Activated CD8-positive, alpha-beta memory T cell treated with anti-CD3 and anti-CD28 coated beads for 36 hours (primary cell): Measurements from ENCODE around the gene MRPL55. TPM values are rescaled to one million over a fixed set of nuclear protein-coding genes. Genes with fewer than 3 reads are reported as not detected.

ENCODE experiments used
- CTCF ChIA-PET: fragments of 350-600 bp; sonication (Branson Sonifier 250); formaldehyde crosslinking; loops from one replicate; lab custom pipeline; 2021; ENCODE audit warnings: antibody characterized with exemption; lab: Charles Lee
- POLR2A ChIA-PET: fragments of 350-600 bp; sonication (Branson Sonifier 250); formaldehyde crosslinking; loops from one replicate; lab custom pipeline; 2021; ENCODE audit warnings: antibody characterized with exemption; lab: Charles Lee
- total RNA-seq, 2 experiments: library from RNA; stranded (reverse); gene quantifications; one replicate each; pipeline ENCODE4 v1.2.3, GENCODE V29; 2021

The MRPL55 gene
- total RNA-seq, 2 experiments from 2014 or later, result 69.7 to 75.8 TPM

GRCh38 chr1:228149406-228150119, 40.5 kb upstream of the MRPL55 start, which contains the start of gene GJC2:
Gene GJC2, plus strand, starts transcription at chr1:228149930. Its CDS starts 7,829 bp downstream, at chr1:228157759.
- ChIA-PET CTCF (no interaction called here), POLR2A (no interaction called here)

- CTCF ChIA-PET, result no interaction called here
These were observed 39.9 kb upstream of the MRPL55 start for GRCh38 chr1:228148935-228149405.

GRCh38 chr1:228148196-228148861, 39.2 kb upstream of the MRPL55 start:
- CTCF ChIA-PET, result no interaction called here
- POLR2A ChIA-PET, result no interaction called here

More at GRCh38 chr1:228148935-228149405, 39.9 kb upstream of the MRPL55 start:
- POLR2A ChIA-PET, result no interaction called here

GRCh38 chr1:228147768-228148167, 38.7 kb upstream of the MRPL55 start:
- ChIA-PET POLR2A (no interaction called here), CTCF (no interaction called here)

- POLR2A ChIA-PET, result no interaction called here
- CTCF ChIA-PET, result no interaction called here
These were observed 38.1 kb upstream of the MRPL55 start for GRCh38 chr1:228147151-228147693.

- ChIA-PET POLR2A (no interaction called here), CTCF (no interaction called here)
These were observed 37.5 kb upstream of the MRPL55 start for GRCh38 chr1:228146417-228147150.

GRCh38 chr1:228145463-228146416, 36.6 kb upstream of the MRPL55 start:
- ChIA-PET POLR2A (no interaction called here), CTCF (interaction anchor here (1.9 kb wide), 1 partner anchor 20 kb away, joined by 11 read pairs; the partner anchor contains the start of gene IBA57)

GRCh38 chr1:228144993-228145343, 35.9 kb upstream of the MRPL55 start:
- CTCF ChIA-PET, result interaction anchor here (1.9 kb wide), 1 partner anchor 21 kb away, joined by 11 read pairs; the partner anchor contains the start of gene IBA57
- POLR2A ChIA-PET, result no interaction called here

- POLR2A ChIA-PET, result no interaction called here
These were observed 35.3 kb upstream of the MRPL55 start for GRCh38 chr1:228144193-228144992.

GRCh38 chr1:228143480-228144192, 34.5 kb upstream of the MRPL55 start:
- ChIA-PET CTCF (interaction anchor here (0.6 to 2.3 kb wide), 4 partner anchors 12 to 315 kb away, joined by 3 to 11 read pairs (median 8); partner anchors contain the start of gene IBA57), POLR2A (interaction anchor here (0.6 to 0.8 kb wide), 2 partner anchors 19 to 22 kb away, joined by 3 to 4 read pairs; partner anchors contain the start of gene IBA57)

More at GRCh38 chr1:228144193-228144992, 35.3 kb upstream of the MRPL55 start:
- CTCF ChIA-PET, result interaction anchor here (0.9 to 1.9 kb wide), 2 partner anchors 13 to 21 kb away, joined by 4 to 11 read pairs; partner anchors contain the start of gene IBA57

- POLR2A ChIA-PET, result interaction anchor here (0.8 kb wide), 1 partner anchor 19 kb away, joined by 3 read pairs; no protein-coding TSS in a partner anchor
- CTCF ChIA-PET, result interaction anchor here (1.7 to 2.3 kb wide), 2 partner anchors 9 to 22 kb away, joined by 4 to 11 read pairs; partner anchors contain the start of gene IBA57
These were observed 33.6 kb upstream of the MRPL55 start for GRCh38 chr1:228142701-228143136.

- POLR2A ChIA-PET, result interaction anchor here (0.6 to 0.9 kb wide), 2 partner anchors 334 to 376 kb away, joined by 3 to 4 read pairs; no protein-coding TSS in a partner anchor
- CTCF ChIA-PET, result interaction anchor here (1.2 to 2.3 kb wide), 3 partner anchors 10 to 23 kb away, joined by 3 to 11 read pairs (median 4); partner anchors contain the start of gene IBA57
These were observed 33.1 kb upstream of the MRPL55 start for GRCh38 chr1:228142155-228142691.

- ChIA-PET POLR2A (interaction anchor here (0.6 to 0.9 kb wide), 2 partner anchors 335 to 375 kb away, joined by 3 to 4 read pairs; no protein-coding TSS in a partner anchor), CTCF (interaction anchor here (1.2 to 2.3 kb wide), 4 partner anchors 11 to 24 kb away, joined by 3 to 11 read pairs (median 6); partner anchors contain the start of gene IBA57)
These were observed 32.3 kb upstream of the MRPL55 start for GRCh38 chr1:228141226-228142044.

- ChIA-PET CTCF (interaction anchor here (1.3 to 1.8 kb wide), 2 partner anchors 24 to 73 kb away, joined by 3 to 8 read pairs; no protein-coding TSS in a partner anchor), POLR2A (interaction anchor here (0.8 to 1.9 kb wide), 5 partner anchors 16 to 261 kb away, joined by 3 to 13 read pairs (median 4); partner anchors contain the start of gene IBA57)
These were observed 31.7 kb upstream of the MRPL55 start for GRCh38 chr1:228140724-228141225.
